GM23248 (cell line): ENCODE data around the gene HOXC12.

Experiments used
- EZH2 ChIP-seq: fragments of 200-600 bp; sonication (generic); IDR thresholded peaks from 2 replicates; pipeline ENCODE4 v1.6.1; 2018; ENCODE audit warnings: antibody characterized with exemption, mild to moderate bottlenecking; ENCODE audit not compliant: insufficient read depth, poor library complexity, severe bottlenecking
- EZH2phosphoT487 ChIP-seq: fragments of 200-600 bp; sonication (generic); IDR thresholded peaks from 2 replicates; pipeline ENCODE4 v1.6.1; 2018; ENCODE audit warnings: antibody characterized with exemption, moderate library complexity, mild to moderate bottlenecking, low read depth; ENCODE audit not compliant: insufficient read depth

- TF ChIP-seq EZH2 (peak; percentile 41), EZH2phosphoT487 (no peak)
These were observed 9.6 kb downstream of the HOXC12 start for GRCh38 chr12:53964315-53964713.
